T-helper 2 cell treated with Interferon-gamma antibody and Interleukin-4, amounts not matched to agents 5 μg/mL and 100 μg/mL, for 36 hours (primary cell): Measurements from ENCODE around the gene PYCR2.

Experiments
- DNase-seq: peaks from one replicate; pipeline ENCODE4 v3.0.0; 2021; ENCODE audit warnings: low spot score
- H3K27ac Mint-ChIP-seq: one replicate; pipeline ENCODE4 v1.8.0; 2021; ENCODE audit warnings: mild to moderate bottlenecking, mixed read lengths
- H3K27me3 Mint-ChIP-seq: one replicate; pipeline ENCODE4 v1.8.0; 2021; ENCODE audit warnings: low read depth, mixed read lengths
- H3K36me3 Mint-ChIP-seq: one replicate; pipeline ENCODE4 v1.8.0; 2021; ENCODE audit warnings: low read depth, mixed read lengths
- H3K4me1 Mint-ChIP-seq: one replicate; pipeline ENCODE4 v1.8.0; 2021; ENCODE audit warnings: low read depth, mixed read lengths
- H3K4me3 Mint-ChIP-seq: one replicate; pipeline ENCODE4 v1.8.0; 2022; ENCODE audit warnings: mild to moderate bottlenecking, moderate library complexity, mixed read lengths
- H3K9me3 Mint-ChIP-seq: one replicate; pipeline ENCODE4 v1.8.0; 2021; ENCODE audit warnings: mixed read lengths

PYCR2 gene

GRCh38 chr1:225906467-225906866 lies 17.6 kb downstream of the PYCR2 start:
- H3K9me3 Mint-ChIP-seq: no peaks in the 10 kb centered on the region
- H3K4me3 Mint-ChIP-seq: no peak overlapping the region
- H3K4me1 Mint-ChIP-seq: peaks cover 11% of the 10 kb centered on the region
- H3K36me3 Mint-ChIP-seq: no peaks in the 10 kb centered on the region
- peaks cover 24% of the 10 kb centered on the region for H3K27me3 Mint-ChIP-seq
- no peak overlapping the region for H3K27ac Mint-ChIP-seq
- DNase-seq: no peak

GRCh38 chr1:225903623-225904022 lies 20.4 kb downstream of the PYCR2 start:
- no peak for DNase-seq
- no peak overlapping the region for H3K27ac Mint-ChIP-seq
- H3K36me3 Mint-ChIP-seq: no peaks in the 10 kb centered on the region
- peaks cover 27% of the 10 kb centered on the region for H3K27me3 Mint-ChIP-seq
- no peaks in the 10 kb centered on the region for H3K9me3 Mint-ChIP-seq
- H3K4me3 Mint-ChIP-seq: no peak overlapping the region
- peaks cover 7% of the 10 kb centered on the region for H3K4me1 Mint-ChIP-seq

GRCh38 chr1:225899044-225899925 lies 24.8 kb downstream of the PYCR2 start:
- H3K36me3 Mint-ChIP-seq: no peaks in the 10 kb centered on the region
- H3K4me1 Mint-ChIP-seq: peaks cover 32% of the 10 kb centered on the region
- H3K27me3 Mint-ChIP-seq: peaks cover 21% of the 10 kb centered on the region
- peak overlapping the region; percentile 16 for H3K4me3 Mint-ChIP-seq
- no peak overlapping the region for H3K27ac Mint-ChIP-seq
- no peak for DNase-seq
- no peaks in the 10 kb centered on the region for H3K9me3 Mint-ChIP-seq

- H3K9me3 Mint-ChIP-seq: no peaks in the 10 kb centered on the region
- peak overlapping the region; percentile 77 for H3K4me3 Mint-ChIP-seq
- no peaks in the 10 kb centered on the region for H3K36me3 Mint-ChIP-seq
- DNase-seq: no peak
- peaks cover 32% of the 10 kb centered on the region for H3K4me1 Mint-ChIP-seq
- H3K27me3 Mint-ChIP-seq: peaks cover 23% of the 10 kb centered on the region
- H3K27ac Mint-ChIP-seq: peak overlapping the region; percentile 74
Measured at GRCh38 chr1:225897595-225898514, 26.2 kb downstream of the PYCR2 start.

GRCh38 chr1:225896937-225897549 lies 27.0 kb downstream of the PYCR2 start:
- H3K36me3 Mint-ChIP-seq: no peaks in the 10 kb centered on the region
- DNase-seq: peak; percentile 81
- peaks cover 32% of the 10 kb centered on the region for H3K4me1 Mint-ChIP-seq
- H3K9me3 Mint-ChIP-seq: no peaks in the 10 kb centered on the region
- peaks cover 23% of the 10 kb centered on the region for H3K27me3 Mint-ChIP-seq
- peak overlapping the region; percentile 77 for H3K4me3 Mint-ChIP-seq
- H3K27ac Mint-ChIP-seq: peak overlapping the region; percentile 74

GRCh38 chr1:225896494-225896893 lies 27.6 kb downstream of the PYCR2 start:
- no peaks in the 10 kb centered on the region for H3K36me3 Mint-ChIP-seq
- peak overlapping the region; percentile 74 for H3K27ac Mint-ChIP-seq
- H3K27me3 Mint-ChIP-seq: peaks cover 23% of the 10 kb centered on the region
- no peaks in the 10 kb centered on the region for H3K9me3 Mint-ChIP-seq
- peaks cover 32% of the 10 kb centered on the region for H3K4me1 Mint-ChIP-seq
- no peak for DNase-seq
- peak overlapping the region; percentile 77 for H3K4me3 Mint-ChIP-seq

GRCh38 chr1:225892307-225892706 lies 31.7 kb downstream of the PYCR2 start:
- Mint-ChIP-seq H3K4me1 (peaks cover 19% of the 10 kb centered on the region), H3K27ac (no peak overlapping the region), H3K9me3 (no peaks in the 10 kb centered on the region), H3K4me3 (no peak overlapping the region), H3K36me3 (no peaks in the 10 kb centered on the region), H3K27me3 (peaks cover 23% of the 10 kb centered on the region)
- DNase-seq: no peak

GRCh38 chr1:225891229-225891972 lies 32.6 kb downstream of the PYCR2 start:
- peak overlapping the region; percentile 44 for H3K4me3 Mint-ChIP-seq

GRCh38 chr1:225890346-225891228 lies 33.5 kb downstream of the PYCR2 start:
- peaks cover 28% of the 10 kb centered on the region for H3K27me3 Mint-ChIP-seq
- no peak overlapping the region for H3K27ac Mint-ChIP-seq
- no peaks in the 10 kb centered on the region for H3K9me3 Mint-ChIP-seq
- DNase-seq: no peak
- H3K4me1 Mint-ChIP-seq: peaks cover 4% of the 10 kb centered on the region
- no peaks in the 10 kb centered on the region for H3K36me3 Mint-ChIP-seq
- peak overlapping the region; percentile 44 for H3K4me3 Mint-ChIP-seq

More at GRCh38 chr1:225891229-225891972, 32.6 kb downstream of the PYCR2 start:
- Mint-ChIP-seq H3K9me3 (no peaks in the 10 kb centered on the region), H3K27me3 (peaks cover 28% of the 10 kb centered on the region), H3K27ac (no peak overlapping the region), H3K36me3 (no peaks in the 10 kb centered on the region), H3K4me1 (peaks cover 9% of the 10 kb centered on the region)
- DNase-seq: no peak

GRCh38 chr1:225889743-225890142 lies 34.3 kb downstream of the PYCR2 start:
- H3K36me3 Mint-ChIP-seq: no peaks in the 10 kb centered on the region
- no peak overlapping the region for H3K27ac Mint-ChIP-seq
- no peaks in the 10 kb centered on the region for H3K9me3 Mint-ChIP-seq
- H3K27me3 Mint-ChIP-seq: peaks cover 25% of the 10 kb centered on the region
- H3K4me3 Mint-ChIP-seq: no peak overlapping the region
- peaks cover 4% of the 10 kb centered on the region for H3K4me1 Mint-ChIP-seq
- no peak for DNase-seq

- H3K27me3 Mint-ChIP-seq: peaks cover 25% of the 10 kb centered on the region
- peaks cover 5% of the 10 kb centered on the region for H3K4me1 Mint-ChIP-seq
- no peaks in the 10 kb centered on the region for H3K9me3 Mint-ChIP-seq
- no peak within 1 kb of the TSS for H3K4me3 Mint-ChIP-seq
- no peaks in the 10 kb centered on the region for H3K36me3 Mint-ChIP-seq
- DNase-seq: no peak
- H3K27ac Mint-ChIP-seq: no peak within 1 kb of the TSS
Measured at GRCh38 chr1:225888898-225889601, 35.0 kb downstream of the PYCR2 start, which contains the start of gene LEFTY1. LEFTY1 (minus strand) TSS chr1:225889146; CDS start chr1:225889066, 80 bp downstream.

- peaks cover 10% of the 10 kb centered on the region for H3K4me1 Mint-ChIP-seq
- no peak for DNase-seq
- H3K9me3 Mint-ChIP-seq: no peaks in the 10 kb centered on the region
- peaks cover 24% of the 10 kb centered on the region for H3K27me3 Mint-ChIP-seq
- no peak overlapping the region for H3K4me3 Mint-ChIP-seq
- H3K27ac Mint-ChIP-seq: no peak overlapping the region
- no peaks in the 10 kb centered on the region for H3K36me3 Mint-ChIP-seq
Measured at GRCh38 chr1:225888289-225888897, 35.7 kb downstream of the PYCR2 start.
